Liver (tissue), 9 donors: ENCODE measurements around the gene ADGRL4. TPM values are rescaled to one million over a fixed set of nuclear protein-coding genes. Genes with fewer than 3 reads are reported as not detected.

Source experiments
- DNase-seq: peaks from one replicate; pipeline ENCODE4 v3.0.0-alpha.2; 2017; ENCODE audit warnings: low spot score
- H3K27ac ChIP-seq, 2 donors: one replicate each; pipeline ENCODE4 v1.7.0; 2013; ENCODE audit warnings: inconsistent platforms in 2 of 2, low read length in 2 of 2, control low read depth in 1 of 2, low read depth in 1 of 2, mild to moderate bottlenecking in 1 of 2
- H3K27me3 ChIP-seq, 4 donors: one replicate each; pipeline versions ENCODE4 v1.6.1 to v1.7.0; 2013; ENCODE audit warnings: low read length in 3 of 4, inconsistent platforms in 1 of 4, mild to moderate bottlenecking in 1 of 4, moderate library complexity in 1 of 4; ENCODE audit not compliant: control insufficient read depth in 4 of 4, insufficient read depth in 4 of 4
- H3K36me3 ChIP-seq, 4 donors: one replicate each; pipeline versions ENCODE4 v1.6.1 to v1.7.0; 2013; ENCODE audit warnings: low read length in 3 of 4, mild to moderate bottlenecking in 3 of 4, low read depth in 1 of 4, moderate library complexity in 1 of 4; ENCODE audit not compliant: control insufficient read depth in 4 of 4, insufficient read depth in 3 of 4
- H3K4me1 ChIP-seq, 4 donors: one replicate each; pipeline versions ENCODE4 v1.6.1 to v1.7.0; 2013; ENCODE audit warnings: low read length in 3 of 4, mild to moderate bottlenecking in 3 of 4, moderate library complexity in 1 of 4; ENCODE audit not compliant: control insufficient read depth in 4 of 4, insufficient read depth in 4 of 4
- H3K4me3 ChIP-seq, 3 donors: one replicate each; pipeline versions ENCODE4 v1.6.1 to v1.7.0; 2013; ENCODE audit warnings: low read length in 3 of 3, control low read depth in 1 of 3, low read depth in 1 of 3, mild to moderate bottlenecking in 1 of 3
- H3K9ac ChIP-seq, 2 donors: one replicate each; pipeline ENCODE4 v1.7.0; 2013; ENCODE audit warnings: low read length in 2 of 2, mild to moderate bottlenecking in 2 of 2, moderate library complexity in 2 of 2, control low read depth in 1 of 2, low read depth in 1 of 2
- H3K9me3 ChIP-seq, 4 donors: one replicate each; pipeline versions ENCODE4 v1.6.1 to v1.7.0; 2013; ENCODE audit warnings: low read length in 3 of 4; ENCODE audit not compliant: control insufficient read depth in 4 of 4
- ATF3 ChIP-seq: IDR thresholded peaks from 2 replicates; pipeline ENCODE4 v1.6.1; 2016; ENCODE audit warnings: antibody characterized with exemption
- CTCF ChIP-seq: fragments of 150-350 bp; IDR thresholded peaks from 2 replicates; pipeline ENCODE4 v1.5.1; 2017; ENCODE audit warnings: improper control_type of control experiment, low read depth, low read length; ENCODE audit not compliant: missing input control
- EGR1 ChIP-seq, 2 donors: IDR thresholded peaks; 2 replicates each; pipeline ENCODE4 v1.6.1; 2016 to 2018; ENCODE audit warnings: antibody characterized with exemption in 2 of 2, low read depth in 2 of 2
- FOXA1 ChIP-seq: IDR thresholded peaks from 2 replicates; pipeline ENCODE4 v1.6.1; 2016; ENCODE audit warnings: antibody characterized with exemption
- FOXA2 ChIP-seq: IDR thresholded peaks from 2 replicates; pipeline ENCODE4 v1.6.1; 2016; ENCODE audit warnings: antibody characterized with exemption
- GABPA ChIP-seq, 2 donors: IDR thresholded peaks in 1 of 2; conservative IDR thresholded peaks in 1 of 2; 2 replicates each; pipeline ENCODE4 v1.6.1; 2016; ENCODE audit warnings: antibody characterized with exemption in 2 of 2, mild to moderate bottlenecking in 1 of 2, moderate library complexity in 1 of 2
- HNF4A ChIP-seq, 2 donors: conservative IDR thresholded peaks; 2 replicates each; pipeline ENCODE4 v1.6.1; 2016; ENCODE audit warnings: antibody characterized with exemption in 2 of 2, mild to moderate bottlenecking in 2 of 2
- HNF4G ChIP-seq: IDR thresholded peaks from 2 replicates; pipeline ENCODE4 v1.6.1; 2016; ENCODE audit warnings: antibody characterized with exemption
- JUND ChIP-seq, 2 donors: IDR thresholded peaks; 2 replicates each; pipeline ENCODE4 v1.6.1; 2016; ENCODE audit warnings: antibody characterized with exemption in 2 of 2
- MAX ChIP-seq: IDR thresholded peaks from 2 replicates; pipeline ENCODE4 v1.6.1; 2016; ENCODE audit warnings: antibody characterized with exemption
- NR2F2 ChIP-seq: IDR thresholded peaks from 2 replicates; pipeline ENCODE4 v1.6.1; 2016; ENCODE audit warnings: antibody characterized with exemption
- RAD21 ChIP-seq, 2 donors: IDR thresholded peaks; 2 replicates each; pipeline ENCODE4 v1.6.1; 2016; ENCODE audit warnings: antibody characterized with exemption in 2 of 2, mild to moderate bottlenecking in 2 of 2
- REST ChIP-seq: IDR thresholded peaks from 2 replicates; pipeline ENCODE4 v1.6.1; 2016; ENCODE audit warnings: antibody characterized with exemption, mild to moderate bottlenecking
- RXRA ChIP-seq, 2 donors: IDR thresholded peaks; 2 replicates each; pipeline ENCODE4 v1.6.1; 2017 to 2018; ENCODE audit warnings: antibody characterized with exemption in 2 of 2, mild to moderate bottlenecking in 1 of 2
- SP1 ChIP-seq: IDR thresholded peaks from 2 replicates; pipeline ENCODE4 v1.6.1; 2018; ENCODE audit warnings: antibody characterized with exemption, mild to moderate bottlenecking
- TAF1 ChIP-seq: conservative IDR thresholded peaks from 2 replicates; pipeline ENCODE4 v1.6.1; 2016; ENCODE audit warnings: antibody characterized with exemption, mild to moderate bottlenecking
- YY1 ChIP-seq: IDR thresholded peaks from 2 replicates; pipeline ENCODE4 v1.6.1; 2016; ENCODE audit warnings: antibody characterized with exemption, mild to moderate bottlenecking
- ZBTB33 ChIP-seq: IDR thresholded peaks from 2 replicates; pipeline ENCODE4 v1.6.1; 2016; ENCODE audit warnings: antibody characterized with exemption
- WGBS: extraction: QIAGEN DNeasy Blood & Tissue Kit; methylation state at CpG from one replicate; pipeline ENCODE4 v1.1.7; 2013; 5-methylcytosine and 5-hydroxymethylcytosine counted together
- polyA plus RNA-seq, 2 donors: library from polyadenylated mRNA; stranded (reverse) in 1 of 2; unstranded in 1 of 2; fragments of 200-250 nt in 1 of 2; fragments of >200 nt in 1 of 2; fragmentation: Nextera tagmentation in 1 of 2; extraction: Ambion mirVana in 1 of 2; gene quantifications; one replicate each; pipeline versions ENCODE4 v1.2.1 to v1.2.3, GENCODE V29; 2013 to 2015
- total RNA-seq, 2 donors: library from RNA; depleted of rRNA; stranded (reverse); fragments of >200 nt; gene quantifications; one replicate each; pipeline ENCODE4 v1.2.3, GENCODE V29; 2014
- donor health status: healthy.
- donor health status: healthy.
- donor health status: healthy.
- donor health status: healthy.
- donor health status: healthy.

ADGRL4 gene
- total and polyA plus RNA-seq, 4 donors = 2.1 to 9.2 (median 5.6) TPM

- no peak for TF ChIP-seq REST
- TF ChIP-seq FOXA2 = no peak
- TF ChIP-seq TAF1 = no peak
These were observed 89.5 kb downstream of the ADGRL4 start (continued) for GRCh38 chr1:78916986-78917385.

- H3K9me3 ChIP-seq = no peaks in the 10 kb centered on the region
- H3K36me3 ChIP-seq = no peaks in the 10 kb centered on the region
- DNase-seq = no peak
- TF ChIP-seq FOXA1 = no peak
- TF ChIP-seq RXRA (IDR thresholded peaks at IDR 0.05) = no peak
- no peak overlapping the region for H3K9ac ChIP-seq
- H3K4me3 ChIP-seq = no peak overlapping the region
- no peak overlapping the region for H3K27ac ChIP-seq
- no peaks in the 10 kb centered on the region for H3K4me1 ChIP-seq
- no peaks in the 10 kb centered on the region for H3K27me3 ChIP-seq
- WGBS = 69% methylated on average over 2 of the region's 2 CpGs
These were observed 92.6 kb downstream of the ADGRL4 start for GRCh38 chr1:78913950-78914349.

GRCh38 chr1:78911956-78912880, 94.3 kb downstream of the ADGRL4 start:
- Histone ChIP-seq H3K4me1 (no peaks in the 10 kb centered on the region), H3K27me3 (no peaks in the 10 kb centered on the region), H3K4me3 (no peak overlapping the region), H3K27ac (no peak overlapping the region), H3K36me3 (no peaks in the 10 kb centered on the region), H3K9me3 (no peaks in the 10 kb centered on the region), H3K9ac (no peak overlapping the region)
- 67% methylated on average over 3 of the region's 3 CpGs for WGBS
- DNase-seq = no peak
- no peak for TF ChIP-seq ATF3
- TF ChIP-seq JUND (IDR thresholded peaks at IDR 0.05) = no peak
- TF ChIP-seq HNF4G = no peak
- TF ChIP-seq SP1 = no peak
- TF ChIP-seq HNF4A (conservative IDR thresholded peaks at IDR 0.05) = no peak
- TF ChIP-seq CTCF = no peak
- no peak for TF ChIP-seq EGR1 (IDR thresholded peaks at IDR 0.05; ENCODE audit: low read depth in 2 of 2)
- no peak for TF ChIP-seq RAD21 (IDR thresholded peaks at IDR 0.05)
- TF ChIP-seq GABPA (IDR thresholded peaks at IDR 0.05 in 1 of 2, conservative IDR thresholded peaks at IDR 0.05 in 1 of 2) = no peak
- no peak for TF ChIP-seq FOXA2
- no peak for TF ChIP-seq YY1
- TF ChIP-seq NR2F2 = no peak
- no peak for TF ChIP-seq RXRA (IDR thresholded peaks at IDR 0.05)
- TF ChIP-seq ZBTB33 = no peak
- no peak for TF ChIP-seq MAX
- no peak for TF ChIP-seq REST
